MCF 10A (cell line): ENCODE results near the gene PYM1. TPM values are rescaled to one million over a fixed set of nuclear protein-coding genes. Genes with fewer than 3 reads are reported as not detected.

Experiments
- BruUV-seq: library from RNA; stranded (reverse); fragments of 400-500 nt; replicated peaks from 2 replicates; lab custom pipeline; 2021; lab: Mats Ljungman, UMichigan
- CTCF ChIA-PET: fragments of 300-600 bp; sonication (Branson Sonifier 250); formaldehyde crosslinking; extraction: SDS; loops from one replicate; lab custom pipeline; 2021; ENCODE audit warnings: antibody characterized with exemption, inconsistent platforms; lab: Yijun Ruan, JAX
- POLR2A ChIA-PET: fragments of 300-600, 350-650 bp; sonication (Branson Sonifier 250); formaldehyde crosslinking; extraction: SDS; loops from one replicate; lab custom pipeline; 2020; ENCODE audit warnings: antibody characterized with exemption, inconsistent platforms; lab: Yijun Ruan, JAX
- DNase-seq: peaks from one replicate; pipeline ENCODE4 v3.0.0-alpha.2; 2018; ENCODE audit not compliant: unreplicated experiment
- H3K27ac Mint-ChIP-seq: one replicate; pipeline ENCODE4 v1.8.0; 2022; ENCODE audit warnings: mild to moderate bottlenecking, low read depth, mixed read lengths; ENCODE audit not compliant: unreplicated experiment
- H3K27me3 Mint-ChIP-seq: one replicate; pipeline ENCODE4 v1.8.0; 2022; ENCODE audit warnings: mixed read lengths; ENCODE audit not compliant: insufficient read depth, unreplicated experiment
- H3K36me3 Mint-ChIP-seq: one replicate; pipeline ENCODE4 v1.8.0; 2022; ENCODE audit warnings: mild to moderate bottlenecking, moderate library complexity, mixed read lengths; ENCODE audit not compliant: insufficient read depth, unreplicated experiment
- H3K4me1 Mint-ChIP-seq: one replicate; pipeline ENCODE4 v1.8.0; 2022; ENCODE audit warnings: mixed read lengths; ENCODE audit not compliant: insufficient read depth, unreplicated experiment
- H3K4me3 Mint-ChIP-seq: one replicate; pipeline ENCODE4 v1.8.0; 2022; ENCODE audit warnings: mild to moderate bottlenecking, moderate library complexity, mixed read lengths; ENCODE audit not compliant: unreplicated experiment
- H3K9me3 Mint-ChIP-seq: one replicate; pipeline ENCODE4 v1.8.0; 2022; ENCODE audit warnings: mixed read lengths; ENCODE audit not compliant: unreplicated experiment
- CTCF ChIP-seq: fragments of 200-600 bp; IDR thresholded peaks from one replicate; pipeline ENCODE4 v1.8.0; 2022; ENCODE audit warnings: antibody characterized with exemption, mild to moderate bottlenecking; ENCODE audit not compliant: unreplicated experiment
- intact Hi-C: fragments of 100-400 bp; cut with micrococcal nuclease; formaldehyde crosslinking; loops from 2 replicates; pipeline ENCODE4 v1.14.1; 2022
- total RNA-seq: library from RNA; stranded (reverse); gene quantifications from 2 replicates; pipeline ENCODE4 v1.2.3, GENCODE V29; 2022

The PYM1 gene
- total RNA-seq, 1 experiment from 2014 or later, result 56.5 TPM

GRCh38 chr12:55933799-55934742 lies 6.4 kb upstream of the PYM1 start:
- Mint-ChIP-seq H3K9me3 (no peaks in the 10 kb centered on the region), H3K27ac (peak overlapping the region; percentile 89), H3K27me3 (no peaks in the 10 kb centered on the region), H3K36me3 (peaks cover 46% of the 10 kb centered on the region), H3K4me3 (peak overlapping the region; percentile 79), H3K4me1 (peaks cover 66% of the 10 kb centered on the region)
- no peak for TF ChIP-seq CTCF
- ChIA-PET POLR2A (interaction anchor here (0.6 to 12.6 kb wide), 34 partner anchors 10 to 1776 kb away, joined by 3 to 207 read pairs (median 5); partner anchors contain the start of genes CBX5, DNAJC14, ESYT1 and GDF11), CTCF (interaction anchor here (0.5 to 8.0 kb wide), 17 partner anchors 6 to 196 kb away, joined by 3 to 108 read pairs (median 4); partner anchors contain the start of genes DGKA, DNAJC14, ORMDL2 and PYM1)
- intact Hi-C loops, result loop anchor here (2.0 kb wide), 1 partner anchor 39 kb away; no protein-coding TSS in a partner anchor
- DNase-seq, result no peak
- no TSS peak for BruUV-seq

- Mint-ChIP-seq H3K27ac (peak overlapping the region; percentile 89), H3K4me1 (peaks cover 59% of the 10 kb centered on the region)
- POLR2A ChIA-PET, result interaction anchor here (0.6 to 12.6 kb wide), 39 partner anchors 9 to 1777 kb away, joined by 3 to 207 read pairs (median 4); partner anchors contain the start of genes CBX5, CD63, DNAJC14 and ESYT1
These were observed 5.6 kb upstream of the PYM1 start for GRCh38 chr12:55933169-55933798.

GRCh38 chr12:55932551-55932910 lies 4.8 kb upstream of the PYM1 start:
- TF ChIP-seq CTCF, result no peak
- H3K27ac Mint-ChIP-seq, result peak overlapping the region; percentile 89
- no peak for DNase-seq
- H3K9me3 Mint-ChIP-seq, result no peaks in the 10 kb centered on the region
- H3K27me3 Mint-ChIP-seq, result no peaks in the 10 kb centered on the region
- ChIA-PET POLR2A (interaction anchor here (0.5 to 12.6 kb wide), 29 partner anchors 11 to 1653 kb away, joined by 3 to 207 read pairs (median 5); partner anchors contain the start of genes CBX5, CD63, DNAJC14 and ESYT1), CTCF (interaction anchor here (0.6 to 2.7 kb wide), 8 partner anchors 10 to 203 kb away, joined by 3 to 8 read pairs (median 4); no protein-coding TSS in a partner anchor)
- H3K4me3 Mint-ChIP-seq, result peak overlapping the region; percentile 79
- peaks cover 32% of the 10 kb centered on the region for H3K36me3 Mint-ChIP-seq
- peaks cover 53% of the 10 kb centered on the region for H3K4me1 Mint-ChIP-seq
- TSS peak; percentile 59 for BruUV-seq
- intact Hi-C loops, result loop anchor here (2.0 kb wide), 1 partner anchor 40 kb away; no protein-coding TSS in a partner anchor

More at GRCh38 chr12:55933169-55933798, 5.6 kb upstream of the PYM1 start:
- peaks cover 39% of the 10 kb centered on the region for H3K36me3 Mint-ChIP-seq
- DNase-seq, result peak; percentile 95
- H3K27me3 Mint-ChIP-seq, result no peaks in the 10 kb centered on the region
- TF ChIP-seq CTCF, result no peak
- no TSS peak for BruUV-seq
- CTCF ChIA-PET, result interaction anchor here (0.6 to 2.7 kb wide), 16 partner anchors 9 to 203 kb away, joined by 3 to 8 read pairs (median 4); partner anchors contain the start of genes DNAJC14, ORMDL2 and SARNP
- intact Hi-C loops, result loop anchor here (2.0 kb wide), 1 partner anchor 40 kb away; no protein-coding TSS in a partner anchor
- H3K9me3 Mint-ChIP-seq, result no peaks in the 10 kb centered on the region
- H3K4me3 Mint-ChIP-seq, result peak overlapping the region; percentile 79
